Middle frontal gyrus (tissue), 1 donor: ENCODE results near the gene TUB.

ENCODE experiments used
- DNase-seq: peaks from one replicate; pipeline ENCODE4 v3.0.0-alpha.2; 2015; ENCODE audit warnings: low spot score; ENCODE audit errors: extremely low spot score

Gene TUB

GRCh38 chr11:8045839-8046238 is 35.2 kb upstream of the TUB start:
- no peak for DNase-seq

- no peak for DNase-seq
Observed at GRCh38 chr11:8047382-8047781, 33.6 kb upstream of the TUB start.

GRCh38 chr11:8049084-8049483 is 31.9 kb upstream of the TUB start:
- no peak for DNase-seq

- no peak for DNase-seq
Observed at GRCh38 chr11:8055091-8055835, 25.7 kb upstream of the TUB start.

- no peak for DNase-seq
Observed at GRCh38 chr11:8055836-8056526, 25.0 kb upstream of the TUB start.

- DNase-seq: no peak
Observed at GRCh38 chr11:8056810-8057463, 24.1 kb upstream of the TUB start.

- no peak for DNase-seq
Observed at GRCh38 chr11:8058216-8058615, 22.8 kb upstream of the TUB start.

- DNase-seq: no peak
Observed at GRCh38 chr11:8059030-8059429, 22.0 kb upstream of the TUB start.

GRCh38 chr11:8059571-8060011 is 21.4 kb upstream of the TUB start:
- no peak for DNase-seq

GRCh38 chr11:8060146-8060719 is 20.8 kb upstream of the TUB start:
- DNase-seq: no peak

GRCh38 chr11:8060801-8061554 is 20.0 kb upstream of the TUB start:
- DNase-seq: peak; percentile 51

- DNase-seq: no peak
Observed at GRCh38 chr11:8061555-8062428, 19.2 kb upstream of the TUB start.

GRCh38 chr11:8062781-8063257 is 18.2 kb upstream of the TUB start:
- no peak for DNase-seq

- no peak for DNase-seq
Observed at GRCh38 chr11:8063324-8063723, 17.7 kb upstream of the TUB start.

GRCh38 chr11:8065031-8065430 is 16.0 kb upstream of the TUB start:
- DNase-seq: no peak

GRCh38 chr11:8066036-8066910 is 14.7 kb upstream of the TUB start:
- DNase-seq: no peak

GRCh38 chr11:8066911-8067455 is 14.0 kb upstream of the TUB start:
- no peak for DNase-seq

- no peak for DNase-seq
Observed at GRCh38 chr11:8067567-8067928, 13.5 kb upstream of the TUB start.
